Measurements from ENCODE around the gene FLNB. TPM values are rescaled to one million over a fixed set of nuclear protein-coding genes. Genes with fewer than 3 reads are reported as not detected.

The FLNB gene
- total and polyA plus RNA-seq, 2 of the 4 experiments (the other 2 are of a cell fraction), result 78.0 to 136 TPM

GRCh38 chr3:57981483-57982087 is 26.6 kb upstream of the FLNB start (continued):
- no peak for TF ChIP-seq CHD1 (IDR thresholded peaks at IDR 0.05; ENCODE audit: low read depth, low read length)

- H3K23ac ChIP-seq (ENCODE audit: low read depth, low read length), result no peak overlapping the region
- ATAC-seq (ENCODE audit: low read depth), result no peak
- peak overlapping the region; percentile 69; the same call in 1 of the 2 replicates for H3K14ac ChIP-seq (replicated peaks; ENCODE audit: low read depth, low read length)
- peak overlapping the region; percentile 89; the same call in 2 of the 3 replicates for H2BK15ac ChIP-seq (ENCODE audit: low read depth, low read length)
- H3K4me2 ChIP-seq (ENCODE audit: low read depth, low read length), result no peak overlapping the region
- intact Hi-C loops (cut with micrococcal nuclease), result no loop called here
- peak overlapping the region; percentile 95 for H3K4ac ChIP-seq (ENCODE audit: low read depth, low read length)
- no peak overlapping the region for H3K4me3 ChIP-seq (ENCODE audit: insufficient read depth, low read depth, low read length)
- BruUV-seq (replicated peaks), result no TSS peak
- peak overlapping the region; percentile 56; the same call in 1 of the 2 replicates for H3K27ac ChIP-seq (ENCODE audit: insufficient read depth, low read length)
- H3K27me3 ChIP-seq (ENCODE audit: control insufficient read depth, insufficient read depth, low read length), result no peaks in the 10 kb centered on the region
- CTCF ChIA-PET, result interaction anchor here (0.5 kb wide), 1 partner anchor 34 kb away, joined by 3 read pairs; no protein-coding TSS in a partner anchor
- H3K9me1 ChIP-seq (ENCODE audit: insufficient read depth, low read length), result peaks cover 36% of the 10 kb centered on the region
- in situ Hi-C loops (cut with MboI; ENCODE audit: low sequenced_read_pairs), result no loop called here
- H2AK9ac ChIP-seq (replicated peaks; ENCODE audit: low read depth, low read length, poor library complexity), result peak overlapping the region; percentile 83
- H3K79me1 ChIP-seq (ENCODE audit: low read depth in 1 of 2, low read length in 2 of 2), result peaks cover 0 to 11% of the 10 kb centered on the region in 2 experiments; a peak in 2 of 4 replicates
- H2AK5ac ChIP-seq (ENCODE audit: low read depth, low read length), result peak overlapping the region; percentile 99
- H3K18ac ChIP-seq (ENCODE audit: low read depth, low read length), result peak overlapping the region; percentile 20; the same call in 1 of the 2 replicates
- POLR2A ChIA-PET (ENCODE audit: unreplicated experiment), result no interaction called here
- 83 to 88% methylated on average over 1 to 3 of the region's 9 CpGs for WGBS, 2 experiments (ENCODE audit: extremely low coverage in 2 of 2, insufficient read length in 1 of 2)
- dilution Hi-C loops (cut with HindIII; ENCODE audit: low sequenced_read_pairs, unreplicated experiment), result no loop called here
- H2BK120ac ChIP-seq (ENCODE audit: low read depth, low read length), result peak overlapping the region; percentile 90
- peak overlapping the region; percentile 98 for H2BK20ac ChIP-seq (ENCODE audit: low read depth, low read length)
- peak overlapping the region; percentile 79 for H2BK5ac ChIP-seq (ENCODE audit: low read depth, low read length, poor library complexity, severe bottlenecking)
- no peaks in the 10 kb centered on the region for H4K20me1 ChIP-seq (ENCODE audit: insufficient read depth, low read length)
- peaks cover 21% of the 10 kb centered on the region for H3K4me1 ChIP-seq (ENCODE audit: control insufficient read depth, insufficient read depth, low read length)
- H4K5ac ChIP-seq (ENCODE audit: low read depth, low read length), result peak overlapping the region; percentile 42; the same call in 1 of the 2 replicates
- H3K36me3 ChIP-seq (ENCODE audit: control insufficient read depth, insufficient read depth, low read length), result no peaks in the 10 kb centered on the region
- no peak for DNase-seq
- H3K9me3 ChIP-seq (ENCODE audit: control insufficient read depth, insufficient read depth, low read length), result no peaks in the 10 kb centered on the region
- no peak overlapping the region for H3K9ac ChIP-seq (ENCODE audit: low read depth, low read length)
- H2AFZ ChIP-seq (replicated peaks; ENCODE audit: low read length, poor library complexity), result no peak overlapping the region
- H3K56ac ChIP-seq (ENCODE audit: extremely low read depth, insufficient read depth, low read length), result no peak overlapping the region
- peak overlapping the region; percentile 65 to 84; a peak in 3 of 4 replicates for H4K8ac ChIP-seq (ENCODE audit: low read depth in 2 of 2, low read length in 2 of 2)
- peak overlapping the region; percentile 94 for H4K91ac ChIP-seq (ENCODE audit: insufficient read depth, low read depth, low read length)
- TF ChIP-seq USF2 (IDR thresholded peaks at IDR 0.05; ENCODE audit: low read depth, low read length) (no peak), CHD1 (IDR thresholded peaks at IDR 0.05; ENCODE audit: low read depth, low read length) (no peak), RAD21 (IDR thresholded peaks at IDR 0.05; ENCODE audit: low read length) (no peak), MAZ (IDR thresholded peaks at IDR 0.05; ENCODE audit: borderline replicate concordance, low read depth, low read length) (no peak), MAFK (IDR thresholded peaks at IDR 0.05; ENCODE audit: low read depth, low read length) (no peak), POLR2A (IDR thresholded peaks at IDR 0.05; ENCODE audit: low read depth, low read length) (no peak), BHLHE40 (IDR thresholded peaks at IDR 0.05; ENCODE audit: low read depth, low read length) (no peak), FOS (IDR thresholded peaks at IDR 0.05; ENCODE audit: low read depth, low read length) (no peak), RCOR1 (IDR thresholded peaks at IDR 0.05; ENCODE audit: insufficient replicate concordance, low read length) (no peak), CTCF (conservative IDR thresholded peaks at IDR 0.05; ENCODE audit: low read depth, low read length) (no peak), RFX5 (IDR thresholded peaks at IDR 0.05; ENCODE audit: low read depth, low read length) (no peak)
Observed at GRCh38 chr3:57982561-57983243, 25.5 kb upstream of the FLNB start.
